Dermis lymphatic vessel endothelial cell (primary cell): ENCODE results near the gene ZNF573. TPM values are rescaled to one million over a fixed set of nuclear protein-coding genes. Genes with fewer than 3 reads are reported as not detected.

Source experiments
- total RNA-seq: library from RNA; depleted of rRNA; stranded (reverse); fragments of >200 nt; gene quantifications from 2 replicates; pipeline ENCODE4 v1.2.1, GENCODE V29; 2014

The ZNF573 gene
- total RNA-seq: 3.4 and 5.5 TPM in 2 replicates

GRCh38 chr19:37779127-37780005 is at the start of gene ZNF573:
TSS of gene ZNF573 (minus strand) at chr19:37779586. CDS start at chr19:37773729, 5,857 bp downstream.

GRCh38 chr19:37719111-37719926 is 60.1 kb downstream of the ZNF573 start, which contains the start of gene ZNF607:
TSS of gene ZNF607 (minus strand) at chr19:37719761. CDS start at chr19:37711618, 8,143 bp downstream.

Other genes starting within 250 kb of the ZNF573 start
- gene ZNF571, start 184.8 kb downstream of the ZNF573 start, total RNA-seq: 1.8 and 2.9 TPM in 2 replicates
- 0.33 and 0.34 TPM in 2 replicates for gene ZNF540, start 184.7 kb downstream of the ZNF573 start, total RNA-seq
- 11.4 and 16.6 TPM in 2 replicates for gene ZFP30, start 124.1 kb downstream of the ZNF573 start, total RNA-seq
- gene ZNF607, start 59.8 kb downstream of the ZNF573 start, total RNA-seq: 1.7 and 3.1 TPM in 2 replicates
- gene WDR87, start 127.0 kb upstream of the ZNF573 start, total RNA-seq: not detected in 2 replicates
- 8.7 and 12.1 TPM in 2 replicates for gene SIPA1L3, start 127.6 kb upstream of the ZNF573 start, total RNA-seq